K562 (cell line): ENCODE results near the gene EIF4E2. TPM values are rescaled to one million over a fixed set of nuclear protein-coding genes. Genes with fewer than 3 reads are reported as not detected.

Experiments used
- ATAC-seq: fragments of 200-7000 bp; cut with Tn5 transposase; 3 replicates; pipeline ENCODE4 v1.9.1; 2020; ENCODE audit warnings: moderate library complexity
- BruUV-seq: library from RNA; stranded (reverse); fragments of 400-500 nt; replicated peaks from 2 replicates; lab custom pipeline; 2021; lab: Mats Ljungman, UMichigan
- CTCF ChIA-PET: fragments of 300-600 bp; formaldehyde crosslinking; extraction: SDS; loops from one replicate; lab custom pipeline; 2021; ENCODE audit warnings: low intra/inter-chr PET ratio; lab: Yijun Ruan, JAX
- POLR2A ChIA-PET: fragments of 300-600, 350-650 bp; sonication (Branson Sonifier 250); formaldehyde crosslinking; extraction: SDS; loops from one replicate; lab custom pipeline; 2021; ENCODE audit warnings: antibody characterized with exemption, inconsistent platforms; lab: Yijun Ruan, JAX
- DNase-seq, 4 experiments: peaks; one replicate each; pipeline versions ENCODE4 v3.0.0 to v3.0.0-alpha.2; 2011 to 2018; ENCODE audit warnings: low spot score in 3 of 4, mixed read lengths in 3 of 4; ENCODE audit errors: extremely low read depth in 1 of 4
- FAIRE-seq: peaks from 2 replicates; lab custom pipeline; 2011; peaks lifted over from hg19 to GRCh38; lab: Jason Lieb, UNC
- H2AFZ ChIP-seq: 2 replicates; pipeline ENCODE4 v1.6.0; 2011; ENCODE audit warnings: low read depth, low read length, control low read depth, inconsistent platforms
- H3K27ac ChIP-seq: fragments of 200-600 bp; 3 replicates; pipeline ENCODE4 v1.8.0; 2011; ENCODE audit warnings: low read depth, mild to moderate bottlenecking, control low read depth, inconsistent platforms, low read length, moderate library complexity, mixed read lengths; ENCODE audit errors: extremely low read depth
- H3K27me3 ChIP-seq, 2 experiments: fragments of 300-600 bp in 1 of 2; 2 replicates in 1 of 2; 3 replicates in 1 of 2; pipeline versions ENCODE4 v1.6.0 to v1.8.0; 2011; ENCODE audit warnings: inconsistent platforms in 2 of 2, low read length in 2 of 2, mild to moderate bottlenecking in 1 of 2, mixed read lengths in 1 of 2, moderate library complexity in 1 of 2; ENCODE audit not compliant: control insufficient read depth in 2 of 2, insufficient read depth in 2 of 2
- H3K36me3 ChIP-seq: fragments of 300-600 bp; 3 replicates; pipeline ENCODE4 v1.8.0; 2011; ENCODE audit warnings: mild to moderate bottlenecking, low read length, inconsistent platforms; ENCODE audit not compliant: control insufficient read depth, insufficient read depth
- H3K4me1 ChIP-seq, 2 experiments: fragments of 200-600 bp in 1 of 2; replicated peaks in 1 of 2; 2 replicates in 1 of 2; 3 replicates in 1 of 2; pipeline versions ENCODE4 v1.5.1 to v1.8.0; 2011; ENCODE audit warnings: inconsistent platforms in 2 of 2, low read length in 2 of 2, mild to moderate bottlenecking in 1 of 2, mixed read lengths in 1 of 2, moderate library complexity in 1 of 2; ENCODE audit not compliant: control insufficient read depth in 2 of 2, insufficient read depth in 2 of 2
- H3K4me2 ChIP-seq: 2 replicates; pipeline ENCODE4 v1.6.1; 2011; ENCODE audit warnings: low read length, control low read depth, inconsistent platforms, mixed read lengths; ENCODE audit not compliant: insufficient read depth
- H3K4me3 ChIP-seq: fragments of 200-600 bp; sonication (generic), shearing (Covaris generic); 2 replicates; pipeline ENCODE4 v1.5.1; 2016; ENCODE audit warnings: control low read depth, inconsistent platforms
- H3K79me2 ChIP-seq: fragments of 200-600 bp; 3 replicates; pipeline ENCODE4 v1.8.0; 2011; ENCODE audit warnings: low read length, inconsistent platforms; ENCODE audit not compliant: control insufficient read depth, insufficient read depth
- H3K9ac ChIP-seq, 2 experiments: 2 replicates each; pipeline versions ENCODE4 v1.6.0 to v1.6.1; 2011; ENCODE audit warnings: low read depth in 2 of 2, low read length in 2 of 2, control low read depth in 1 of 2, inconsistent platforms in 1 of 2, mild to moderate bottlenecking in 1 of 2, mixed read lengths in 1 of 2; ENCODE audit not compliant: insufficient read depth in 1 of 2
- H3K9me1 ChIP-seq: one replicate; pipeline ENCODE4 v1.6.0; 2011; ENCODE audit warnings: inconsistent platforms, mild to moderate bottlenecking, low read length, moderate library complexity; ENCODE audit not compliant: control insufficient read depth, insufficient read depth
- H3K9me3 ChIP-seq: replicated peaks from 2 replicates; pipeline ENCODE4 v1.5.1; 2011; ENCODE audit warnings: low read depth, low read length, inconsistent platforms; ENCODE audit not compliant: control insufficient read depth, insufficient read depth
- H4K20me1 ChIP-seq: replicated peaks from 2 replicates; pipeline ENCODE4 v1.6.1; 2011; ENCODE audit warnings: low read length, inconsistent platforms, mixed read lengths; ENCODE audit not compliant: control insufficient read depth, insufficient read depth
- BACH1 ChIP-seq: fragments of 200-800 bp; sonication (Bioruptor generic); IDR thresholded peaks from 2 replicates; pipeline ENCODE4 v1.6.1; 2016; ENCODE audit warnings: missing genetic modification characterization, missing compliant biosample characterization
- HLTF ChIP-seq: fragments of 450-650 bp; IDR thresholded peaks from 2 replicates; pipeline ENCODE4 v1.6.1; 2016
- NONO ChIP-seq, 2 experiments: fragments of 200-400 bp in 1 of 2; fragments of 450-650 bp in 1 of 2; formaldehyde crosslinking in 1 of 2; IDR thresholded peaks; 2 replicates each; pipeline ENCODE4 v1.6.1; 2017; ENCODE audit warnings: low read depth in 2 of 2, mild to moderate bottlenecking in 2 of 2, moderate library complexity in 2 of 2, low read length in 1 of 2
- RFX1 ChIP-seq: fragments of 450-650 bp; IDR thresholded peaks from 2 replicates; pipeline ENCODE4 v1.6.1; 2016; ENCODE audit warnings: mild to moderate bottlenecking, moderate library complexity
- ZBTB7A ChIP-seq: IDR thresholded peaks from 2 replicates; pipeline ENCODE4 v1.6.1; 2011; ENCODE audit warnings: low read depth, mild to moderate bottlenecking, low read length, moderate library complexity, borderline replicate concordance; ENCODE audit not compliant: control insufficient read depth
- ZFP30 ChIP-seq: fragments of 250-450 bp; sonication (Bioruptor Pico); IDR thresholded peaks from 2 replicates; pipeline ENCODE4 v1.8.0; 2022; ENCODE audit warnings: moderate library complexity, mild to moderate bottlenecking, inconsistent platforms, borderline replicate concordance
- ZNF23 ChIP-seq: fragments of 250-450 bp; sonication (Bioruptor Pico); IDR thresholded peaks from 2 replicates; pipeline ENCODE4 v1.4.0; 2020; ENCODE audit warnings: mild to moderate bottlenecking
- ZNF232 ChIP-seq: sonication (generic); formaldehyde crosslinking; IDR thresholded peaks from 2 replicates; pipeline ENCODE4 v1.8.0; 2022; ENCODE audit warnings: mild to moderate bottlenecking, missing genetic modification reagents
- ZNF561 ChIP-seq: fragments of 450-650 bp; formaldehyde crosslinking; conservative IDR thresholded peaks from 2 replicates; pipeline ENCODE4 v1.4.0; 2020; ENCODE audit warnings: mild to moderate bottlenecking, moderate library complexity
- WGBS: fragments of 100-300 bp; shearing (Covaris generic); methylation state at CpG from one replicate; pipeline ENCODE4 v1.1.6; 2016; ENCODE audit warnings: low coverage, mixed read lengths; ENCODE audit not compliant: insufficient coverage; ENCODE audit errors: missing lambda C conversion rate; 5-methylcytosine and 5-hydroxymethylcytosine counted together
- in situ Hi-C: fragments of 300-500 bp; cut with MboI; formaldehyde crosslinking; loops from 4 replicates; pipeline ENCODE4 v1.15.0; 2018; ENCODE audit warnings: inconsistent platforms, mixed read lengths
- intact Hi-C: fragments of 100-400 bp; cut with micrococcal nuclease; formaldehyde crosslinking; loops from 2 replicates; pipeline ENCODE4 v1.14.2; 2022
- polyA plus RNA-seq, 8 experiments: library from polyadenylated mRNA; depleted of rRNA in 4 of 8; stranded (reverse) in 5 of 8; unstranded in 3 of 8; fragments of >200 nt; fragmentation: Nextera tagmentation in 2 of 8; fragmentation: Illumina TruSeq in 1 of 8; extraction: Ambion mirVana in 2 of 8; extraction: Trizol in 1 of 8; gene quantifications; 2 replicates each; pipeline versions ENCODE4 v1.2.1 to v1.2.3, GENCODE V29; 2011 to 2014; ENCODE audit warnings: inconsistent platforms in 1 of 8, missing spikeins in 1 of 8
- total RNA-seq, 7 experiments: library from RNA; depleted of rRNA in 6 of 7; stranded (reverse); fragments of >200 nt in 6 of 7; fragmentation: Illumina TruSeq in 2 of 7; extraction: Trizol in 2 of 7; gene quantifications; 2 replicates each; pipeline versions ENCODE4 v1.2.1 to v1.2.3, GENCODE V29; 2011 to 2021; ENCODE audit warnings: low replicate concordance in 1 of 7
- TF ChIP-seq, protein P1 (sequence below): fragments of 250-450 bp; sonication (Bioruptor Pico); IDR thresholded peaks from 2 replicates; pipeline ENCODE4 v1.5.0; 2020; ENCODE audit warnings: mild to moderate bottlenecking
- TF ChIP-seq, protein P2 (sequence below): fragments of 450-650 bp; IDR thresholded peaks from one replicate; pipeline ENCODE4 v1.6.1; 2018; ENCODE audit warnings: mild to moderate bottlenecking, moderate library complexity; ENCODE audit not compliant: partially characterized antibody

The EIF4E2 gene
- total and polyA plus RNA-seq, 9 of the 15 experiments (the other 6 are each of a cell fraction or from before 2014, with no cell fraction given), result 33.9 to 169 (median 77.5) TPM

GRCh38 chr2:232524771-232525170 is 25.7 kb upstream of the EIF4E2 start:
- Histone ChIP-seq H3K4me2 (no peak overlapping the region), H3K9ac (no peak overlapping the region), H3K9me1 (no peaks in the 10 kb centered on the region), H3K79me2 (no peaks in the 10 kb centered on the region), H3K4me3 (no peak overlapping the region), H3K27ac (no peak overlapping the region), H2AFZ (no peak overlapping the region), H3K9me3 (no peaks in the 10 kb centered on the region), H3K36me3 (no peaks in the 10 kb centered on the region), H3K4me1 (peaks cover 0 to 27% of the 10 kb centered on the region in 2 experiments; a peak in 2 of 5 replicates), H3K27me3 (peaks cover 0 to 57% of the 10 kb centered on the region in 2 experiments; a peak in 2 of 5 replicates), H4K20me1 (no peaks in the 10 kb centered on the region)
- DNase-seq (no peak), FAIRE-seq (no peak), ATAC-seq (no peak)
- POLR2A ChIA-PET, result no interaction called here
- intact Hi-C loops, result loop anchor here (5.0 kb wide), 3 partner anchors 77 to 287 kb away; no protein-coding TSS in a partner anchor
- WGBS, result 22% methylated on average over 4 of the region's 6 CpGs
- no TSS peak for BruUV-seq
- TF ChIP-seq HLTF (no peak), RFX1 (no peak), BACH1 (tag) (no peak), ZNF232 (CRISPR knock-in tag) (no peak)
- TF ChIP-seq, protein P1, sequence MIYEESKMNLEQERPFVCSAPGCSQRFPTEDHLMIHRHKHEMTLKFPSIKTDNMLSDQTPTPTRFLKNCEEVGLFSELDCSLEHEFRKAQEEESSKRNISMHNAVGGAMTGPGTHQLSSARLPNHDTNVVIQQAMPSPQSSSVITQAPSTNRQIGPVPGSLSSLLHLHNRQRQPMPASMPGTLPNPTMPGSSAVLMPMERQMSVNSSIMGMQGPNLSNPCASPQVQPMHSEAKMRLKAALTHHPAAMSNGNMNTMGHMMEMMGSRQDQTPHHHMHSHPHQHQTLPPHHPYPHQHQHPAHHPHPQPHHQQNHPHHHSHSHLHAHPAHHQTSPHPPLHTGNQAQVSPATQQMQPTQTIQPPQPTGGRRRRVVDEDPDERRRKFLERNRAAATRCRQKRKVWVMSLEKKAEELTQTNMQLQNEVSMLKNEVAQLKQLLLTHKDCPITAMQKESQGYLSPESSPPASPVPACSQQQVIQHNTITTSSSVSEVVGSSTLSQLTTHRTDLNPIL, result no peak
- in situ Hi-C loops, result no loop called here
- CTCF ChIA-PET, result no interaction called here

- peaks cover 0 to 27% of the 10 kb centered on the region in 2 experiments; a peak in 2 of 5 replicates for H3K4me1 ChIP-seq
- POLR2A ChIA-PET, result no interaction called here
- no peaks in the 10 kb centered on the region for H3K9me1 ChIP-seq
- ATAC-seq, result no peak
- no peak overlapping the region for H3K4me2 ChIP-seq
- no peak overlapping the region for H2AFZ ChIP-seq
- no peak overlapping the region for H3K9ac ChIP-seq
- TF ChIP-seq ZFP30 (CRISPR knock-in tag) (no peak), ZBTB7A (no peak), NONO (IDR thresholded peaks at IDR 0.05; ENCODE audit: low read depth in 2 of 2, low read length in 1 of 2) (no peak), ZNF561 (CRISPR knock-in tag) (no peak), ZNF23 (CRISPR knock-in tag) (no peak)
- TF ChIP-seq, protein P2, sequence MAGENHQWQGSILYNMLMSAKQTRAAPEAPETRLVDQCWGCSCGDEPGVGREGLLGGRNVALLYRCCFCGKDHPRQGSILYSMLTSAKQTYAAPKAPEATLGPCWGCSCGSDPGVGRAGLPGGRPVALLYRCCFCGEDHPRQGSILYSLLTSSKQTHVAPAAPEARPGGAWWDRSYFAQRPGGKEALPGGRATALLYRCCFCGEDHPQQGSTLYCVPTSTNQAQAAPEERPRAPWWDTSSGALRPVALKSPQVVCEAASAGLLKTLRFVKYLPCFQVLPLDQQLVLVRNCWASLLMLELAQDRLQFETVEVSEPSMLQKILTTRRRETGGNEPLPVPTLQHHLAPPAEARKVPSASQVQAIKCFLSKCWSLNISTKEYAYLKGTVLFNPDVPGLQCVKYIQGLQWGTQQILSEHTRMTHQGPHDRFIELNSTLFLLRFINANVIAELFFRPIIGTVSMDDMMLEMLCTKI, result no peak
- TF ChIP-seq, all 486 proteins: peak for 0
- BruUV-seq, result no TSS peak
- 8% methylated on average over 2 of the region's 14 CpGs for WGBS
- Histone ChIP-seq H4K20me1 (no peaks in the 10 kb centered on the region), H3K27ac (no peak overlapping the region), H3K27me3 (peaks cover 0 to 57% of the 10 kb centered on the region in 2 experiments; a peak in 2 of 5 replicates), H3K4me3 (no peak overlapping the region), H3K36me3 (no peaks in the 10 kb centered on the region), H3K9me3 (no peaks in the 10 kb centered on the region), H3K79me2 (no peaks in the 10 kb centered on the region)
- no peak for FAIRE-seq
- CTCF ChIA-PET, result no interaction called here
- in situ Hi-C loops (no loop called here), intact Hi-C loops (no loop called here)
- DNase-seq, result no peak
Measured at GRCh38 chr2:232525199-232525598, 25.3 kb upstream of the EIF4E2 start.
